CD4-positive, alpha-beta T cell treated with Interleukin-1 beta for 1 hour (primary cell): Measurements from ENCODE around the gene RAD51B.
A peak's percentile ranks its signal among the peaks of the same experiment; 100 is the strongest.

Source experiments
- DNase-seq, 2 donors: peaks; one replicate each; pipeline ENCODE4 v3.0.0-alpha.2; 2020 to 2022

The RAD51B gene

GRCh38 chr14:68241862-68242487, 422.4 kb downstream of the RAD51B start:
- no peak for DNase-seq

GRCh38 chr14:68243450-68244010, 424.0 kb downstream of the RAD51B start:
- no peak for DNase-seq

GRCh38 chr14:68244262-68244980, 424.8 kb downstream of the RAD51B start:
- DNase-seq: no peak

GRCh38 chr14:68245146-68246073, 425.8 kb downstream of the RAD51B start:
- no peak for DNase-seq

- no peak for DNase-seq
Measured at GRCh38 chr14:68246074-68246785, 426.7 kb downstream of the RAD51B start.

GRCh38 chr14:68246786-68247105, 427.2 kb downstream of the RAD51B start:
- DNase-seq: no peak

GRCh38 chr14:68247274-68247673, 427.7 kb downstream of the RAD51B start:
- no peak for DNase-seq

- DNase-seq: peak in 1 of 2 donors; percentile 7
Measured at GRCh38 chr14:68247676-68248268, 428.2 kb downstream of the RAD51B start.

- peak; percentile 14 to 64 for DNase-seq
Measured at GRCh38 chr14:68248481-68249255, 429.1 kb downstream of the RAD51B start.

GRCh38 chr14:68249661-68250451, 430.3 kb downstream of the RAD51B start:
- DNase-seq: no peak

GRCh38 chr14:68250927-68251768, 431.6 kb downstream of the RAD51B start:
- DNase-seq: peak in 1 of 2 donors; percentile 7

GRCh38 chr14:68251769-68252100, 432.2 kb downstream of the RAD51B start:
- no peak for DNase-seq

- DNase-seq: no peak
Measured at GRCh38 chr14:68253160-68253780, 433.7 kb downstream of the RAD51B start.

GRCh38 chr14:68253878-68254528, 434.4 kb downstream of the RAD51B start:
- no peak for DNase-seq

GRCh38 chr14:68254669-68255527, 435.3 kb downstream of the RAD51B start:
- no peak for DNase-seq

GRCh38 chr14:68255693-68256178, 436.2 kb downstream of the RAD51B start:
- DNase-seq: no peak

GRCh38 chr14:68257969-68258368, 438.4 kb downstream of the RAD51B start:
- no peak for DNase-seq
